Islet precursor cell (in vitro differentiated cells): ENCODE results near the gene IL13RA1.
"Not testable (repeated sequence)": the region's sequence is repeated elsewhere in the genome, so short reads cannot be mapped to it uniquely, and the experiment has no call there.

Source experiments
- DNase-seq: peaks from one replicate; pipeline ENCODE4 v3.0.0-alpha.2; 2018

Gene IL13RA1

DNA sequence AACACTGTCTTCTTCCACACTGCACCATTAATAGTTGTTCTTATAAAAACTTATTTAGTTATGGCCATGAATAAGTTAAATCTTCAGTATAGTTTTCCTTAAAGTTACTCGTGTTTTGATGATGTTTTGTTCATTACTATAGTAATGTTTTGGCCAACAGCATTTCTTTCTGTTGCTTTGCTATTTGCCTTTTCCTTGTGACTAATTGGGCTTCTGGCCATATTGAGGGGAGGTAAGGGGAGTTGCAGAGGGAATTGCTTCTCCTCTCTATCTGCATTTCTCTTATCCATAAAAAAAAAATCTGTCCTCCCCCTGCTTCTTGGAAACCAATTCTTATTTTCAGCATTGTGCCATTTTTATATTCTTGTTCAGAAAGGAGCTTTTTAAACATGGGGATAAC, 53.5 kb downstream of the IL13RA1 start:
- no peak for DNase-seq

- DNase-seq: no peak
Measured at GRCh38 chrX:118795528-118796280, 68.3 kb downstream of the IL13RA1 start.

DNA sequence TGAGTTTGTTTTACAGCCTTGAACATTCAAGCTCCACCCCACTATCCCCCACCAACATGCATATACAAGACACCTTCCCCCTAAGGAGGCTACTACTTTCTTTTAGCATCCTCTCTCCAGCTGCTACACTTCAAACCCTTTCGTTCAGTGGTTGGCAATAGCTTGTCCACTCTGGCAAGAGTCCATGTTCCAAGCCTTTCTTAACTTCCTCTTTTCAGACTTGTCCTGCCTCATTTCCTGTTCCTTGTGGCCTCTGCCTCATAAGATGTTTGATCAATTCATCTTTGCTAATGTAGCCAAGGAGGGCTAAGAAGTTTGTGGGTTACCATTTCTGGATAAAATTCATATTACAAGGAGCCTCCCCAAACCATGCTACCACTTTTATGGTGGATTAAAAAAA, 75.5 kb downstream of the IL13RA1 start:
- DNase-seq: no peak

DNA sequence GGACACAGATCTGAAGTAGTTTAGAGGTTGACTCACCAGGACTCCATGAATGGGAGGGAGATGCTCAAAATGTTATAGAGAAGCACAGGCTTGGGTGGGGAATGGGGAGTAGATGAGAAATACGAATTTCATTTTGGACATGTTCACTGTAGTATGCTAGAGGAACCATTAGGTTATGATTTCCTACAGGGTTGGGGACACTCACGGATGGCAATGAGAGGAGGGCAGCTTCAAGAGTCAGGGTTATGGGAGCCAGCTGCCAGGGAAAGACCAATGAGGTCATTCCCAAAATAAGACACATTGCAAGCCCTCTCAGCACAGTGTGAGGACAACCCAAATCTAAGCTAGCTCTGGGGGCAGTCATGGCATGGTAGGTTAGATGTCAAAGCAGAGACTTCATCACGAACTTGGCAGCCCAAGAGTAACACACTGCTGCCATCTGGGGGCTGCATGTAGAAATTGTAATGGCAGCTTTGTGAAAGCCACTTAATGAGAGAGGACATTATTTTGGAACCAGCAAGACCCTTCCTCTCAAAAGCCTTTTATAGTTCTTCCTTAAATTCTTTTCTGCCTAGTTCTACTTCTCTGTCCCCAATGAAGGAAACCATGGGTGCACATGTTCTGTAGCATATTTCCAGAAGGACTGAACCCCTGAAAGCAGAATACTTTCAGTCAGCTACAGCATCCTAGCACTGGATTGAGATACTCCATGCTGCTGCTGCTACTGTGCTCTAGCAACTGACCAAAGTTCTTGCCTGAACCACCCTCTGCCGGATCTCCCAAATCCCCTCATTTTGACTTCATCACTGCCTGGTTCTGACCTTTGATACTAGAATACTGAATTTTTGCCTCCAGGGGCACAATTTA, 80.0 kb downstream of the IL13RA1 start:
- peak; percentile 62 for DNase-seq

GRCh38 chrX:118817257-118817656, 89.9 kb downstream of the IL13RA1 start:
- not testable (repeated sequence) for DNase-seq

DNA sequence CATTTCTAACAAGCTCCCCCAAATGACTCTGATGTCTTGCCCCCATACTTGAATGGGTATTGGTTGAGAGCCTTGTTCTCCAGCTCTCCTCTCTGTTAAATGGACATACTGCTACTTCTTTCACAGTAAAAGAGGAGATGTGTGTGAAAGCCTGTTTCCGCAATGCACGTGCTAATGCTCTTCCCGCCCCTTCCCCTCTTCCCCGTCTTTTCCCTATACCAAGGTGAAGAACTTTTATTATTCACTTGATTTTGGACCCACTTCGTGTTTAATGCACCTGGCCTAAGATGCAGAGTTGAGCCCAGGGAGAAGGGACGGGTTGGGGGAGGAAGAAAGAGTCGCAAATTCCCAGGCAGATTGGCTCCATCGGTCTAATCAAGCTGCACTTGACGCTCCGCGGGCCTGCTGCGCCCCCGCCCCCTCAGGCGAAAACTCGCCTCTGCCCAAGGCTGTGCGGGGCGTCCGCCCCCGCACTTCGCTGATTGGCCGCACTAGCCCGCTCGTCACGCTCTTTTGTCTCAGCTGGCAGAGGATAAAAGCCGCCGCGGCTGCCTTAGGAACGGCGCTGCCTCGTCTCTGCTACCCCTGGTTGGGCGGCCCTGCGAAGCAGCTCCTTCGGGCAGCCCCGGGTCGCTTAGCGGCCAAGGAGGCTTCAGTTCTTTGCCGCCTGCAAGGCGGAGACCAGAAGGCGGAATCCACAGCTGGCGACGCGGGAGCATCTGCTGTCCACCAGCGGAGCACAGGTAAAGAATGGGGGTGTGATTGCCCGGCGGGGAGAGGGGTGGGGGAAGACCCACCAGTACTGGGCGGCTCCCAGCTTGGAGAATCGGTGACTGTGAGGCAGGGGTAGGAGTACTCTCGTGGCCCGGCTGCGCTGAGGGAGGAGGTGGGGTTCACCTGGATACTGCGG, 96.1 kb downstream of the IL13RA1 start, which contains the start of gene ZCCHC12:
TSS of gene ZCCHC12 (plus strand) at position 562 of the 910 bp plus-strand sequence. CDS start 1,421 bp downstream, outside the sequence.
- DNase-seq: peak; percentile 89

DNA sequence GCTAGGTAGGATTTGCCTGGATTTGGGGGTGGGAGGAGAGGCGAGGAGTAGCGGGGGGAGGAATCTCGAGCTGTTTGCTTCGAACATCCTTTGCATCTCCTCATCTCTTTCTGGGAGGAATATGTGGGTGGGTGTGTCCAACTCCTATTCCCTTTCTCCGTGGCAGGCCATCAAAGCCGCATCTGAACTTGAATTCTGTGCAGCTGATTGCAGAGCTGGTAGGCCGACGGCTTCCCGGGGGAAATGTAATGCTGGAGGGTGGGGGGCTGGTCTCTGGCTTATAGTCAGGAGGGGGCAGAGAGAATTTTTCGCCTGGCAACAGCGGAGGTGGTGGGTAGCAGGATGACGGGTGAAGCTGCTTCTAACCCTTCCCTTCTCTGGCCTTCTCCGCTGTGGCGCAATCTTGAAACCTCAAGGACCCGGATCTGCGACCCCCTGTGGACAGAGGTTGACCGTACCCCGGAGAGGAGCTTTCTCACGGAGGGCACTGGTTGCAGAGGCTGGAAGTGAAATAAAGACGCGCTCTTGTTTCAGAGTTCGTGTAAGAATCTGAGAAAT, 96.8 kb downstream of the IL13RA1 start:
- DNase-seq: no peak

GRCh38 chrX:118825227-118825626, 97.8 kb downstream of the IL13RA1 start:
- no peak for DNase-seq

DNA sequence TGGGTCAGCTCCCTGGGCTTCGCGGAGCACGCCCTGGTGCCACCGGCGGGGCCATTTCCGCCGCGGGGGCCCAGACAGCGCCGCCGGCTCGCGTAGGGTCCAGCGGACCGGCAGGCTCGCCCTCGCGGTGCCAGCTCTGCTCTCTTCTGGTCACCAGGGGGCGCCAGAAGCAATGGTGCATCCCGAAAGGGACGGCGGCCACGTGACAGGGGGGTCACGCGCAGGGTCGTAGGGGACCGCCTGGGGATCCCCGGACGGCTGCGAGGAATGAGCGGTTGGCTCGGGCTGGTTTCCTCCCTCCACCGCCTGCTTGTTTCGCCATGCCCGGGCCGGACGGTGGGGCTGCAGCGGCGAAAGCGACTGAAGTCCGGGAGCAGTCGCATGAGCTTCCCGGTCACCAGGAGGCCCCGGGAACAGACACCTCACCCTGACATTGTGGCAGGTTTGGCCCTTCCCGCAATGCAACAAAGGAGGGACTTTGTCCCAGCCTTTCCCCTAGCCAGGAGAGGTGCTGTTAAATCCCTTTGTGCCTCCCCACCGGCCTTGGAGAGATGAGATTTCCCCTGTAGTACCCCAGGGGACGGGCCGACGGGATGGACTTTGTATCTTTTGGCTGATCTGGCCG, 112.0 kb downstream of the IL13RA1 start:
- peak; percentile 79 for DNase-seq
